Urinary bladder (tissue), 4 donors: Measurements from ENCODE around the gene NR1H3. TPM values are rescaled to one million over a fixed set of nuclear protein-coding genes. Genes with fewer than 3 reads are reported as not detected.

Experiments
- DNase-seq: peaks from one replicate; pipeline ENCODE4 v3.0.0-alpha.2; 2015; ENCODE audit errors: extremely low spot score
- H3K27ac ChIP-seq: one replicate; pipeline ENCODE4 v1.5.1; 2013; ENCODE audit warnings: low read depth, mild to moderate bottlenecking, moderate library complexity
- H3K36me3 ChIP-seq: one replicate; pipeline ENCODE4 v1.6.1; 2013; ENCODE audit warnings: mild to moderate bottlenecking, moderate library complexity; ENCODE audit not compliant: insufficient read depth
- H3K4me1 ChIP-seq: one replicate; pipeline ENCODE4 v1.6.1; 2013; ENCODE audit warnings: mild to moderate bottlenecking, moderate library complexity; ENCODE audit not compliant: insufficient read depth
- H3K4me3 ChIP-seq: one replicate; pipeline ENCODE4 v1.5.1; 2013; ENCODE audit warnings: low read depth, low read length
- WGBS: extraction: QIAGEN DNeasy Blood & Tissue Kit; methylation state at CpG from one replicate; pipeline ENCODE4 v1.1.7; 2013; 5-methylcytosine and 5-hydroxymethylcytosine counted together
- polyA plus RNA-seq: library from polyadenylated mRNA; stranded (reverse); fragments of 200-250 nt; gene quantifications from one replicate; pipeline ENCODE4 v1.2.3, GENCODE V29; 2013
- total RNA-seq: library from RNA; depleted of rRNA; stranded (reverse); fragments of >200 nt; gene quantifications from one replicate; pipeline ENCODE4 v1.2.3, GENCODE V29; 2014
- donor health status: healthy with polysubstance abuse.
- donor health status: healthy.

Gene NR1H3
- total and polyA plus RNA-seq, 2 donors = 16.8 to 43.3 TPM

DNA sequence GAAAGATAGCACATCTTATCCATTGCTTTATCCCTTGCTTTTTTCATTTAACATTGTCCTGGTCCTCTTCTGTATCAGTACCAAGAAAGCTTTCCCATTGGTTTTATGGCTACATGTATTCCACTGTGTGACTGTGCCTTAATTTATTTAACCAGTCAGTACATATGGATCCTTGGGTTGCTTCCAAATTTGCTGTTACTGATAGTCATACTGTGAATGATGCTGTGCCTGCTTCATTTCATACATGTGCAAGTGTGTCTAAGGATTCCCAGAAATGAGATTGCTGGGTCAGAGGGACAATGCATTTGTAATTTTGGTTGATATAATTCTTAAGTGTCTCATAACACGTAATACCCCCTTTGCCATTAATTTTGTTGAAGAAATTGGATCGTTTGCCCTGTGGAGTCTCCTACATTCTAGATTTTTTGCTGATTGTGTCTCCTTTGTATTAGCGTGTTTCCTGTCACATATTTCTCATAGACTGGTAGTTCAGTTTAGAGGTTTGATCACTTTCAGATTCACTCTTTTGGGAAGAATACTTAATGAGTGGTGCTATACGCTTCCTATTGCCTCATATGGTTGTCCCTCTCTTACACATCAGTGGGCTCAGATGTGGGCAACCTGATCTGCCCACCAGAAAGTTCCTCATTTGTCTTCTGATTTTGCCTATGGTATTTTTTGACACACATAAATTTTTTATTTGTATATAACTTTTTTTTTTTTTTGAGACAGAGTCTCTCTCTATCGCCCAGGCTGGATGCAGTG, 59.5 kb downstream of the NR1H3 start:
- H3K36me3 ChIP-seq = peaks cover 4% of the 10 kb centered on the region
- no peak for DNase-seq
- 88% methylated on average over 5 of the region's 5 CpGs for WGBS
- no peak overlapping the region for H3K27ac ChIP-seq
- H3K4me1 ChIP-seq = no peaks in the 10 kb centered on the region
- H3K4me3 ChIP-seq = no peak overlapping the region

DNA sequence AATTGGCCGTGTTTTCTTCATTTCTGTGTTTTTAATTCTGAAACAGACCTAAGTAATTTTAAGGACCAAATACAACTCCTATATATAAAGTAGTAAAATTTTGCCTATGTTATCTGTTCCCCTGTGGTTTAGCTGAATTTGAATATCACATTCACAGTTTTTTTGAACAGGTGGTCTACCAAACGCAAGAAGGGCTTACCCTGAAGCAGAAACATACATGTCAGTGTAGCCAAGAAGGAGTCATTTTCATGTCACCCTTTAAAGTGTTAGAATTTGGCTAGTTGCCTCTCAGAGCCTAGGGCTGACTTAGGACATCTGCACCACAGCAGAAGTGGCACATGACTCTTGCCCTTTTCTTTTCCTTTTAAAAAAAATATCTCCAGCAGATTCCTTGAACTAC, 60.4 kb downstream of the NR1H3 start:
- WGBS = 87% methylated on average over 2 of the region's 2 CpGs
- no peak for DNase-seq
- Histone ChIP-seq H3K36me3 (peaks cover 4% of the 10 kb centered on the region), H3K4me3 (no peak overlapping the region), H3K27ac (no peak overlapping the region), H3K4me1 (no peaks in the 10 kb centered on the region)

Other genes starting within 250 kb of the NR1H3 start
- gene ARFGAP2, start 81.1 kb upstream of the NR1H3 start, total RNA-seq = 77.1 TPM
- gene ARFGAP2, start 81.1 kb upstream of the NR1H3 start, polyA plus RNA-seq = 81.8 TPM
- gene PACSIN3, start 71.6 kb upstream of the NR1H3 start, total RNA-seq = 14.9 TPM
- 33.9 TPM for gene PACSIN3, start 71.6 kb upstream of the NR1H3 start, polyA plus RNA-seq
- gene DDB2, start 43.0 kb upstream of the NR1H3 start, total RNA-seq = 11.9 TPM
- gene DDB2, start 43.0 kb upstream of the NR1H3 start, polyA plus RNA-seq = 23.8 TPM
- gene ACP2, start 9.2 kb upstream of the NR1H3 start, total RNA-seq = 24.5 TPM
- 28.6 TPM for gene ACP2, start 9.2 kb upstream of the NR1H3 start, polyA plus RNA-seq
- 28.9 TPM for gene MADD, start 12.1 kb downstream of the NR1H3 start, total RNA-seq
- 32.9 TPM for gene MADD, start 12.1 kb downstream of the NR1H3 start, polyA plus RNA-seq
- not detected for gene MYBPC3, start 94.7 kb downstream of the NR1H3 start, total RNA-seq
- 0.03 TPM for gene MYBPC3, start 94.7 kb downstream of the NR1H3 start, polyA plus RNA-seq
- gene SPI1, start 120.6 kb downstream of the NR1H3 start, total RNA-seq = 5.2 TPM
- gene SPI1, start 120.6 kb downstream of the NR1H3 start, polyA plus RNA-seq = 21.0 TPM
- gene SLC39A13, start 150.6 kb downstream of the NR1H3 start, total RNA-seq = 30.3 TPM
- gene SLC39A13, start 150.6 kb downstream of the NR1H3 start, polyA plus RNA-seq = 73.9 TPM
- 60.1 TPM for gene PSMC3, start 168.4 kb downstream of the NR1H3 start, total RNA-seq
- 177 TPM for gene PSMC3, start 168.4 kb downstream of the NR1H3 start, polyA plus RNA-seq
- gene RAPSN, start 191.1 kb downstream of the NR1H3 start, total RNA-seq = 3.0 TPM
- 0.05 TPM for gene RAPSN, start 191.1 kb downstream of the NR1H3 start, polyA plus RNA-seq